KMS-11 (cell line): ENCODE data around the gene MACROD2.
"Not testable (repeated sequence)": the region's sequence is repeated elsewhere in the genome, so short reads cannot be mapped to it uniquely, and the experiment has no call there.

Experiments
- H2AFZ ChIP-seq: fragments of 200-600 bp; sonication (generic); 2 replicates; pipeline ENCODE4 v1.6.1; 2016; ENCODE audit warnings: antibody characterized with exemption, mixed run types, low read depth
- H3K27ac ChIP-seq: fragments of 200-600 bp; sonication (generic); 2 replicates; pipeline ENCODE4 v1.6.1; 2016; ENCODE audit warnings: mild to moderate bottlenecking, mixed run types
- H3K27me3 ChIP-seq: fragments of 200-600 bp; sonication (generic); 2 replicates; pipeline ENCODE4 v1.6.1; 2017; ENCODE audit warnings: mild to moderate bottlenecking, low read depth, mixed run types, moderate library complexity; ENCODE audit not compliant: insufficient read depth
- H3K36me3 ChIP-seq: fragments of 200-600 bp; sonication (generic); 2 replicates; pipeline ENCODE4 v1.6.1; 2017; ENCODE audit warnings: mild to moderate bottlenecking, mixed run types; ENCODE audit not compliant: insufficient read depth
- H3K4me1 ChIP-seq: fragments of 200-600 bp; sonication (generic); 2 replicates; pipeline ENCODE4 v1.6.1; 2016; ENCODE audit warnings: mild to moderate bottlenecking, low read depth, mixed run types; ENCODE audit not compliant: poor library complexity, severe bottlenecking
- H3K4me2 ChIP-seq: fragments of 200-600 bp; sonication (generic); 2 replicates; pipeline ENCODE4 v1.7.0; 2016; ENCODE audit warnings: mild to moderate bottlenecking, mixed run types
- H3K4me3 ChIP-seq: fragments of 200-600 bp; sonication (generic); IDR thresholded peaks from 2 replicates; pipeline ENCODE4 v1.6.1; 2017; ENCODE audit warnings: low read depth, low read length, mixed read lengths; ENCODE audit not compliant: insufficient read depth
- H3K79me2 ChIP-seq: fragments of 200-600 bp; sonication (generic); 2 replicates; pipeline ENCODE4 v1.6.1; 2016; ENCODE audit warnings: low read depth, mixed run types; ENCODE audit not compliant: insufficient read depth
- H3K9ac ChIP-seq: fragments of 200-600 bp; sonication (generic); 2 replicates; pipeline ENCODE4 v1.6.1; 2016; ENCODE audit warnings: mild to moderate bottlenecking, mixed run types
- H4K20me1 ChIP-seq: fragments of 200-600 bp; sonication (generic); 2 replicates; pipeline ENCODE4 v1.6.1; 2016; ENCODE audit warnings: mild to moderate bottlenecking, mixed run types; ENCODE audit not compliant: insufficient read depth
- CTCF ChIP-seq: fragments of 200-600 bp; sonication (generic); conservative IDR thresholded peaks from 2 replicates; pipeline ENCODE4 v1.6.1; 2017; ENCODE audit warnings: low read depth, mild to moderate bottlenecking, antibody characterized with exemption, low read length, moderate library complexity, mixed read lengths

MACROD2 gene

GRCh38 chr20:15520930-15521524 lies 1525.7 kb downstream of the MACROD2 start:
- no peak overlapping the region for H3K4me2 ChIP-seq
- H3K27ac ChIP-seq, result no peak overlapping the region
- H3K4me1 ChIP-seq, result no peaks in the 10 kb centered on the region

GRCh38 chr20:15523400-15523799 lies 1528.1 kb downstream of the MACROD2 start:
- H3K9ac ChIP-seq, result no peak overlapping the region
- no peak overlapping the region for H3K4me2 ChIP-seq
- no peak for TF ChIP-seq CTCF
- H2AFZ ChIP-seq, result no peak overlapping the region
- no peaks in the 10 kb centered on the region for H3K36me3 ChIP-seq
- no peaks in the 10 kb centered on the region for H4K20me1 ChIP-seq
- no peaks in the 10 kb centered on the region for H3K27me3 ChIP-seq
- no peak overlapping the region for H3K4me3 ChIP-seq
- no peak overlapping the region for H3K27ac ChIP-seq
- no peaks in the 10 kb centered on the region for H3K4me1 ChIP-seq
- H3K79me2 ChIP-seq, result no peaks in the 10 kb centered on the region

More at GRCh38 chr20:15520930-15521524, 1525.7 kb downstream of the MACROD2 start:
- Histone ChIP-seq H4K20me1 (no peaks in the 10 kb centered on the region), H3K27me3 (no peaks in the 10 kb centered on the region), H3K9ac (no peak overlapping the region), H3K36me3 (no peaks in the 10 kb centered on the region), H2AFZ (no peak overlapping the region), H3K4me3 (no peak overlapping the region), H3K79me2 (no peaks in the 10 kb centered on the region)
- TF ChIP-seq CTCF, result no peak

GRCh38 chr20:15528391-15529111 lies 1533.2 kb downstream of the MACROD2 start:
- Histone ChIP-seq H3K27me3 (no peaks in the 10 kb centered on the region), H3K79me2 (no peaks in the 10 kb centered on the region), H4K20me1 (no peaks in the 10 kb centered on the region), H3K4me1 (no peaks in the 10 kb centered on the region), H3K4me3 (no peak overlapping the region), H3K4me2 (no peak overlapping the region), H2AFZ (no peak overlapping the region), H3K27ac (no peak overlapping the region), H3K9ac (no peak overlapping the region), H3K36me3 (no peaks in the 10 kb centered on the region)
- TF ChIP-seq CTCF, result no peak

GRCh38 chr20:15535863-15536262 lies 1540.5 kb downstream of the MACROD2 start:
- no peaks in the 10 kb centered on the region for H3K27me3 ChIP-seq
- H3K9ac ChIP-seq, result no peak overlapping the region
- no peak overlapping the region for H3K4me2 ChIP-seq
- no peaks in the 10 kb centered on the region for H3K4me1 ChIP-seq
- no peak overlapping the region for H3K4me3 ChIP-seq
- H3K36me3 ChIP-seq, result no peaks in the 10 kb centered on the region
- H2AFZ ChIP-seq, result no peak overlapping the region
- no peak overlapping the region for H3K27ac ChIP-seq
- no peaks in the 10 kb centered on the region for H3K79me2 ChIP-seq
- no peak for TF ChIP-seq CTCF
- H4K20me1 ChIP-seq, result no peaks in the 10 kb centered on the region

GRCh38 chr20:15537200-15537599 lies 1541.9 kb downstream of the MACROD2 start:
- H3K9ac ChIP-seq, H3K27ac ChIP-seq, H3K4me3 ChIP-seq, H3K27me3 ChIP-seq, H3K79me2 ChIP-seq, H4K20me1 ChIP-seq, H2AFZ ChIP-seq, H3K4me1 ChIP-seq, H3K4me2 ChIP-seq, H3K36me3 ChIP-seq: not testable (repeated sequence)
